HG02884 (cell line): Measurements from ENCODE around the gene C6orf62.
"Not testable (repeated sequence)": the region's sequence is repeated elsewhere in the genome, so short reads cannot be mapped to it uniquely, and the experiment has no call there.

ENCODE experiments used
- ATAC-seq: cut with Tn5 transposase; IDR thresholded peaks from one replicate; pipeline ENCODE4 v1.9.1; 2021; ENCODE audit warnings: mild to moderate bottlenecking, moderate library complexity; ENCODE audit not compliant: unreplicated experiment

Gene C6orf62

DNA sequence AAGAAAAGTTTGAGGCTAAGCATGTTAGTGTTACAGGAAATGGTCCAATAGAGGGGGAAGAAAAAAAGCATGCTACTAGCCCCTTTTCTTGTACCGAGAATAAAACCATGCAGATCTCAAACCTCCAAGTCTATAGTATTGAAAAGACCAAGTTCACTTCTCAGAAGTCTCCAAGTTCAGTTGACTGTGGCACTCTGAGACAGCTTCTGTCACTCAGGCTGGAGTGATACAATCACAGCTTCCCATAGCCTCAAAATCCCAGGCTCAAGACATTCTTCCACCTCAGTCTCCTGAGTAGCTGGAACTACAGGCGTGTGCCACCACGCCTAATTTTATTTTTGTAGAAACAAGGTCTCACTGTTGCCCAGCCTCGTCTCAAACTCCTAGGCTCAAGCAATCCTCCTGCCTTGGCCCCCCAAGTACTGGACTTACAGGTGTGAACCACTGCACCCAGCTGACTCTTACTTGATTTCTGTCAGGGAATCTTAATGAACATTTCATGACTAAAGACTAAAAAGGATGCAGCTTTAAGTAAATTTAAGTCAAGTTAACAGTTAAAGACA, 16.2 kb downstream of the C6orf62 start:
- no peak for ATAC-seq

DNA sequence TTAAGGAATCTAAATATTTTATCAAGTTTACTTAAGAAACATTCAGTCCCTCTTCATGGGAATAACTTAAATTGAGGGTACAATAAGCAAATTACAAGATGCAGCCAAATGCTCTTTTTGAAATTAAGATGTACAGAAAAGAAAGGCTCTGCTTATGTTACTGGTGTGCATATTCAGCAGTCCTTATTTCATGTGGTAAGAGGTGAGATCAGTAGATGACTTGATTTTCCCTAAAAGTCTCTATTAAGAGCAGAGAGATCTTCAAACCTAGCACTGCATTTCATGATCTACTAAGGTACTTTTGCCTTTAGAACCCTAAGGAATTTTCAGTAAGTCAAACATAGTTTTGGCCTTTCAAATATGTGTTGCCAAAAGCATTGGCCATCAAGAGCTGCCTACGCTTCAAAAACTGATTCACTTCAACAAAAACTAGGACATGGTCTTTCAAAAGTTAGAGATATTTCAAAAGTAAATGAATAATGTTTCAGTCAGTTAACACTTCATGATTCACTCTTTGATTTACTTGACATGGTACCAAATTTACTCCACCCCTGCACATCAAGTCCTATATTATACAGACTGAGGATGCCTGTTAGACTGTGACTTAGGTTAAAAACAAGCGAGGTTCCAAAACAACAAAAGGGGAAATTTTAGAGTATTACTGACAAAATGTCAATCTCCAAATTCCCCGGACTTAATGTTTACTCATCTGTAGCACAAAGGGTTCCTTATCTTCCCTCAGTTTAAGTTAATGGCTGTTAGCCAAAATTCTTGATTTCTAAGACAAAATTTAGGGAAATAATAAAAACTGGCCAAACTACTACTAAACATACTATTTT, 19.2 kb downstream of the C6orf62 start:
- ATAC-seq, result no peak

DNA sequence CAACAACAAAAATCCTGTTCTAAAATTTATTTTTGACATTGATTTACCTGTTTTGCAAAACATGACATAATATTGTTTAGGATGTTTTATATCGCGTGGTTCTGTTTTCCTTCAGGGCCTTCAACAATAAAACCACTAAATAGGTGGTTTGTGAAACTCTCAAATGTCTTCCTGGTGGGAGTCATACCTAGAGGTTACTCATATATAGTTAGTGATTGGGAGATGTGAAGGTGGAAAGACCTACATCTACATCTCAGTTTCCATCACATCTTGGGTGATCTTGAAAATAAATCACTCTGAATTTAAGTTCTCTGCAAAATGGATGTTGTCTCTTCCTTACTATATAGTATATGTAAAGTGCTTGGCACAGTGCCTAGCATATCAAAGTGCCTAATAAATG, 22.9 kb downstream of the C6orf62 start:
- ATAC-seq, result no peak

DNA sequence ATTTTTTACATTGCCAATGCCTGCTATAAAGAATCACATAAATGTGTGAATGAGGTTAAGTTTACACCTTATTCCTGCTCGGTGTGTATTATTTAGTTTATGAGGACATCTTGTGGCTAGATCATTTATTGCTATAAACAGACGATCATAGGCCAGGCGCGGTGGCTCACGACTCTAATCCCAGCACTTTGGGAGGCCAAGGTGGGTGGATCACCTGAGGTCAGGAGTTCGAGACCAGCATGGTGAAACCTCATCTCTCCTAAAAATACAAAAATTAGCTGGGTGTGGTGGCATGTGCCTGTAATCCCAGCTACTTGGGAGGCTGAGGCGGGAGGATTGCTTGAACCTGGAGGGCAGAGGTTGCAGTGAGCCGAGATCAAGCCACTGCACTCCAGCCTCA, 23.3 kb downstream of the C6orf62 start:
- ATAC-seq, result not testable (repeated sequence)

DNA sequence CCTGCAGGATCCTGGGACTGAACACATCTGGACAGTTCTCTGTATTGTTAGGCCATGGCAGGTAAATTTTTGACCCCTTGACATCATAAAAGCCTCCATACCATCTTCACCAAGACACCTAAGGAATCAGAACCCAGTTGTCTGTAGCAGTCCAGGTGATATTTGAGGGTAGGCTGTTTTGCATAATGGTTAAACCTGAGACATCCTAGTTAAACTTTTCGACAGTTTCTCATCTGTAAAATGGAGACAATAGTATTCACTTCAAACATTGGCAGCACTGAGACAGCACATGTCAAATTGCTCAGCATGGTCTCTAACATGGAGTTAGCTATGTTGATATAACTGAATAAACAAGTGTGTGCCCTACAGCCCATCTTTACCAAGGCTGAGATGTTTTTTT, 24.8 kb downstream of the C6orf62 start:
- ATAC-seq, result no peak

DNA sequence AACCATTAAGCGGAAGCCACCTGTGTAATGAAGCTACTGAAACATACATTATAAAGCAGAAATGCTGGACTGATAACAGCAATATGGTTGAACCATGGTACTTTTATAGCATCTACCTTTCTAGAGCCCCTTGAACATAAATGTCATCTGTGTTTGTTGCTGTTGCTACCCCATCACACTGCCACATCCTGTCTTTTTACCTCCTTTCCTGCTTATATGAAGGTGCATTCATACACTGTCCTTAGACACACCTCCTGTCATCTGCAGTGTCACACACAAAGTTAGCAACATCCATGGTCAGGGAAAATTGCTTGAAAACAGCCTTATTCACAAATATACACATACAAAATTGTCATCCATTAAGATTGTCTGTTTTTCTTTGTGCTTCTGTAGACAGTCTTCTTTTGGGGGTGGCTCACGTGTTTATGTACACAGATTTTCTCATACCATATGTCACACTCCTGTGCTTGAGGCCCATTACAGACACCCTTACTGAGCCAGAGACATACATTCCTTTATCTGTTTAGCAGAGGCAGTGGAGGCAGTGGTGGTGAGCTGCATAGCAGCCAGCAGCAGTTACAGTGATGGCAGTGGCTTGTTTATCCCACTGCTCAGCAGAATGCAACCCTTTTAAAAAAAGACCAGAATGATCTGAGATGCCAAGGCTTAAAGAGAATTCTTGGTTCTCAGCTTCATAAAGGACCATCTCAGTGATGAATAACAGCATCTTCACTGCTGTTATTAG, 25.9 kb downstream of the C6orf62 start:
- no peak for ATAC-seq

DNA sequence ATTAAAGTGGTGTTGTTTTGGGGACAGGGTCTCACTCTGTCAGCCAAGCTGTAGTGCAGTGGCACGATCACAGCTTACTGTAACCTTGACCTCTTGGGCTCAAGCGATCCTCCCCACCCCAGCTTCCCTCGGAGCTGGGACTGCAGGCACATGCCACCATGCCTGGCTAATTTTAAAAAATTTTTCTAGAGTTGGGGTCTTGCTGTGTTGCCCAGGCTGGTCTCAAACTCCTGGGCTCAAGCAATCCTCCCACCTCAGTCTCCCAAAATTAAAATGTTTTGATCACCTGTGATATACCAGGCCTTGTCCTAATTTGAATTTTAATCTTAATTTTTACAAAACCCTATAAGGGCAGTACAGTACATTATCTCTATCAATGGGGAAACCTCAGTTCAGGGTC, 26.5 kb downstream of the C6orf62 start:
- no peak for ATAC-seq

DNA sequence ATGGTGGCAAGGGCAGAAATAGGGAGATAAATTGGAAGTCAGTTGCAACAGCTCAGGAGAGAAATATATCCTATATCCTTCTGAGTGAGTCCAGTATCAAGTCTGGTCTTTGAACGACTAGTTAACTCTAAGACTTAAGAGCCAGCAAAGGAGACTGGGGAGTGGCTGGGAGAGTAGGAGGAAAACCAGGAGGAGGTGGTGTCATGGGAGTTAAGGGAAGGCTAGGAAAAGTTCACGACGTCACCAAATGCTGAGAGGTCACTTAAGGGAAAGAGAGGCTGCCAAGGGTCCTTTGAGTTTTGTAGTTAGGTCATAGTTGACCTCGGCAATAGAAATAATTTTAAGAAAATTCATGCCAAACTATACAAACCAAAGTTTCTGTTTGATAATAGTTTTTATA, 27.0 kb downstream of the C6orf62 start:
- no peak for ATAC-seq

DNA sequence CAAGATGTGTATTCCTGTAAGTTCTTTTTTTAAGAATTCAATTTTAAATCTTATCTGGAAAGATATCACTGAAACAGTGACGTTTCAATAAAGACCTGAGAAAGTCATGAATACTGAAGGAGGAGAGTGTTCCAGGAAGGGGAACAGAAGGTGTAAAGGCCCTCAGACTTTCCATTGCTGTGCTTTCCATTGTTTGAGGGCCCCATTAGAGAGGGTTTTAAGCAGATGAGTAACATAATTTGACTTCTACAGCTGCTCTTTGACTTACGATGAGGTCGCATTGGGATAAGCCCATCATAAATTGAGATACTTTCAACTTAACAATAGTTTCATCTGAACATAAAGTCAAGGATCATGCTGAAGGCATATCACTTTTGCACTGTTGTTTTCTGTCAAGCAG, 27.4 kb downstream of the C6orf62 start:
- ATAC-seq, result no peak

DNA sequence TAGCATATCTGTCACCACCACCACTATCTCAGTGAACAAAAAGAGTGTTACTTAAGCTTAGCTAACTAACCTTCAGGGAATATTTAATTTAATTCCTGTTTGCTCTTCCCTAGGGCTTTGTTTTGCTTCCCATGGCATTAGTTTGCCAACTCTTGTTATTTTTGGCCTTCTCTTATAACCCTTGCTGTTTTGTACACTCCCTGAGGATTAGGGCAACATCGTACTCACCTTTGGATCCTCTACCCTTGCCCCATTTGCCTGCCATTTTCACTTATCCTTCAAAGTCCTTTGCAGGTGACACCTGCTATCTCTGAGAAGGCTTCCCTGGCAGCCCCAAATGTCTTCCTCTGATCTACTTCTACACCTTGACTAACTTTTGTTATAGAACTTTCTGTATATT, 28.4 kb downstream of the C6orf62 start:
- ATAC-seq, result no peak

DNA sequence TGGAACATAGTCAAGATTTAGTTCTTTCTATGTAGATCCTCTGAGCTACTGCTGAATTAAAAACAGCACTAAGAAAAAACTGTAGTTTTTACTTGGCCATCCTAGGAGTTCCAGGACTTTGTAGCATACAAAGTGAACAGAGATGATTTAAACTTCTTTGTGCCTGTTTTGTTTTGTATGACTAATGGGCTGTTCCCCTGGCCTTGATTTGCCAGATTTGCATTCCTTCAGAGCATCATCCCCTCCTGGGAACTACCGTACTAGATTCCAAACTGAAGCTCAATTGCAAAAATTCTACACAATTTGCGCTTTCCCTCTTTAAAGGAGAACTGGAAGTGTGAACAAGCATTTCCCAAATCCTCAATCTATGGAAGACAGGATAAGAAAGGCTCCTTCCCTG, 29.0 kb downstream of the C6orf62 start:
- no peak for ATAC-seq

DNA sequence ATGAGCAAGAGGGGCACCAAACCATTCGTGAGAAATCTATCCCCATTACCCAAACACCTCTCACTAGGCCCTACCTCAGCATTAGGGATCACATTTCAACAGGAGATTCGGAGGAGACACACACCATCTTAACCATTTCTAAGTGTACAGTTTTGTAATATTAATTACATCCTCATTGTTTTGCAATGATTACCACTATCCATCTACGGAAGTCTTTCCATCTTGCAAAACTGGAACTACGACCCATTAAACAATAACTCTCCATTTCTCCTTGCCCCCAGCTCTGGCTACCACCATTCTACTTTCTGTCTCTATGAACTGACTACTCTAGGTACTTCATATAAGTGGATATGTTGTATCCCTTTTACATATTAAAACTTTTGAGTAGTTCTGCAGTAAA, 32.0 kb downstream of the C6orf62 start:
- no peak for ATAC-seq

DNA sequence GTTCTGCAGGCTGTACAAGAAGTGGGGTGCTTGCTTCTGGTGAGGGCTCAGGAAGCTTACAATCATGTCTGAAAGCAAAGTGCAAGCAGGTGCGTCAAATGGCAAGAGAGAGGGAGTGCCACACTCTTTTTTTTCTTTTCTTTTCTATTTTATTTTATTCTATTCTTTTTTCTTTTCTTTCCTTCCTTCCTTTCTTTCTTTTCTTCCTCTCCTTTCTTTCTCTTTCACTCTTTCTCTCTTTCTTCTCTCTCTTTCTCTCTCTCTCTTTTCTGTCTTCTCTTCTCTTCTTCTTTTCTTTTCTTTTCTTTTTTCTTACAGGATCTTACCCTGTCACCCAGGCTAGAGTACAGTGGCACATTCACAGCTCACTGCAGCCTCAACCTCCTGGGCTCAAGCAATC, 32.5 kb downstream of the C6orf62 start:
- no peak for ATAC-seq

DNA sequence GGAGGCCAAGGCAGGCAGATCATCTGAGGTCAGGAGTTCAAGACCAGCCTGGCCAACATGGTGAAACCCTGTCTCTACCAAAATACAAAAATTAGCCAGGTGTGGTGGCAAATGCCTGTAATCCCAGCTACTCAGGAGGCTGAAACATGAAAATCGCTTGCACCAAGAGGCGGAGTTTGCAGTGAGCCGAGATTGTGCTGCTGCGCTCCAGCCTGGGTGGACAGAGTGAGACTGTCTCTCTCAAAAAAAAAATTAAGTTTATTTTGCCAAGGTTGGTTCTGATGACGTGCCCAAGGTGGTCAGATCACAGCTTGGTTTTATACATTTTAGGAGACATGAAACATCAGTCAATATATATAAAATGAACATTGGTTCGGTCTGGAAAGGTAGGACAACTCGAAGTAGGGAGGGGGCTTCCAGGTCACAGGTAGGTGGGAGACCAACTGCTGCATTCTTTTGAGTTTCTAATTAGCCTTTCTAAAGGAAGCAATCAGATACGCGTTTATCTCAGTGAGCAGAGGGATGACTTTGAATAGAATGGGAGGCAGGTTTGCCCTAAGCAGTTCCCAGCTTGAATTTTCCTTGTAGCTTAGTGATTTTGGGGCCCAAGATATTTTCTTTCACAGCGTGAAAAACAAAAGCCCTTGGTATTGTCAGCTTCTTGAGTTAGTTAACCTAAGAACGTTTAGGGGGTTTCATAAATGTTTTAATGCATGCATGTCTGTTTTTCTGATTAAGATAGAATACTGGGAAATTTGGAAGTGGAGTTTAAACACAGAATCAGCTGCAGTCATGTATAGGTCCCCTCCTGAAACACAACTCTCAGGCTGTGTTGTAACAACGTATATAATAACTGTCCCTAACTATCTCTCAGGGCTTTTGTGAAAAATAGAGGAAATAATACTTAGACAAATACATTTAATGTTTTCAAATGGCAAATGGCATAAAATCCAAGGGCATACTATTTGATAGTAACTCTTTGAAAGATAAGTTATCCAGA, 35.4 kb downstream of the C6orf62 start:
- no peak for ATAC-seq

DNA sequence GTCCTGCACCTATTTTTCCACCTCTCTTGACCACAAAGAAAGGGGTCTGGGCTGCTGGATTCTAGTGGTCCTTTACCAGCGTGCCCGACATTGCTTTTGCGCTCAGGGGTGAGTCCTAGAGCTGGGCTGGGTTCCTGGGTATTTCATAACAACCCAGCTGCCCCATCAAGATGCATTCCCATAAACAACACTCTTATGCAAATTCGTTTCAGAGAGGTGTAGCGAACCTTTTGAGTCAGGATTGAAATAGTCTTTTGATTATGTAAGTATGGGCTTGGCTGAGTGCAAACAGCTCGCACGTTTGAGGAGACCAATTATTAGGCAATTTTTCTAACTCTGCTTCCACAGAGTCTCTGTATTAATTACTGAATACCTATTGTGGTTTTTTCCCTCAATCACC, 38.4 kb downstream of the C6orf62 start:
- ATAC-seq, result no peak

DNA sequence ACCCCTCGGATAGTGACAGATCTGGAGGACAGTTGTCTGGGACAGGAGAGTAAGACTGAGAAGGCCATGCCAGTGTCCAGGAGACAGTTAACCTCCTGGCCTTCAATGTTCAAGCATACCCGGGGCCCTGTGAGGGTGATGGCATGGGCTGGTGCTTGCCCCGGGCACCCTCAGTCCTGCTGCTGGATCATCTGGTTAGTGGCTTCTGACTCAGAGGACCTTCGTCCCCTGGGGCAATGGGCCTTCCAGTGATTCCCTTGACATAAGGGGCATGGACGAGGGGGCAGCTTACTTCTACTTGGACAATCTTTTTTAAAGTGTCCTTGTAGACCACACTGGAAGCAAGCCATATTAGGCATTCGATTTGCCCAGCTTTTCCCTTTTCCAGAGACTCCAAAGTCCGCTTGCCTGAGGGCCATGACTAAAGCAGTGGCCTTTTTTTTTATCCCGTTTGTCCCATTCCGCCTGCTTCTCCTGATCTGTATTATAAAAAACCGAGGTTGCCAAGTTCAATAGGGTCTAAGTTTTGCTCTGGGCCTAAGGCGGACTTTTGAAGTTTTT, 40.1 kb downstream of the C6orf62 start:
- not testable (repeated sequence) for ATAC-seq

DNA sequence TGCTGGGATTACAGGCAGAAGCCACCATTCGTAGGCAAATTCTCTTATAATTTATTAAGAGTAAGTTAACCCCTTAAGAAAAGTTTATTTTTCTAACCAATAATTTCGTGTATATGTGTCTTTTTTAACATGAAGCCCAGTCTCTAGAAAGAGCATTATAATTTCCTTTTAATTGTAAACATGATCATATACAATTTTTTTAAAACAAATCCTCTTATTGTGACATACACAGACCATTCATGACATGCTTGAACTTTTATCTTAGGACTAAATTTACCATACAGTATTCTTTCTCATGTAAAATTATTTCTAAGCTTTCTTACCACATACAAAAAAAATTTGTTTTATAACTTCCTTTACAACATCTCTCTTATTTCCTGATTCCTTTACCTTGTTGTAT, 45.3 kb downstream of the C6orf62 start:
- no peak for ATAC-seq

DNA sequence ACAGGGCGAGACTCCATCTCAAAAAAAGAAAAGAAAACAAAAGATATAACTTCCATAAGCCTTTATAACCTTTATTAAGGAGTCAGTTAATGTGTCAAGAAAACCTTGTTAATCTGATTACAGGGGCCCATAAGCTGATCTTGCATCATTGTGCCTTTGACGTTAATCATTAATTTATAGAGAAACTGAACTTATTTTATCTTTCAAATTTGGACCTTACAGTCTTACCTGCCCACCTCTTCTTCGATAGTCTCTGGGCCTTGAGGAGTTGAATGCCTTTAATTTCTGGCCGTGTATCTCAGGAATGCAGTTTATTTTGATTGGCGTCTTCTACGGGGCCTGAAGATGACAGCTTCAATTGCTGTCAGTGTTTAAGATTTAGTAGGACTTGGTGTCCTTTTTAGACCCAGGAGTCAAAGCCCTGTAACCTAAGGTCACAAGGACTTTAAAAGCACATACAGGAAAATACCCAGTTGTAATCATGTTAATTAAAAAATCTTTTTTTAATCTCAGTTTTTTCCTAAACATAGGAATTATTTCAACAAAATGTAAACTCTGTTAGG, 46.3 kb downstream of the C6orf62 start:
- ATAC-seq, result no peak

DNA sequence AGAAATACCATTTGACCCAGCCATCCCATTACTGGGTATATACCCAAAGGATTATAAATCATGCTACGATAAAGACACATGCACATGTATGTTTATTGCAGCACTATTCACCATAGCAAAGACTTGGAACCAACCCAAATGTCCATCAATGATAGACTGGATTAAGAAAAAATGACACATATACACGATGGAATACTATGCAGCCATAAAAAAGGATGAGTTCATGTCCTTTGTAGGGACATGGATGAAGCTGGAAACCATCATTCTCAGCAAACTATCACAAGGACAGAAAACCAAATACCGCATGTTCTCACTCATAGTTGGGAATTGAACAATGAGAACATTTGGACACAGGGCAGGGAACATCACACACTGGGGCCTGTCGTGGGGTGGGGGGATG, 47.9 kb downstream of the C6orf62 start:
- ATAC-seq, result not testable (repeated sequence)

DNA sequence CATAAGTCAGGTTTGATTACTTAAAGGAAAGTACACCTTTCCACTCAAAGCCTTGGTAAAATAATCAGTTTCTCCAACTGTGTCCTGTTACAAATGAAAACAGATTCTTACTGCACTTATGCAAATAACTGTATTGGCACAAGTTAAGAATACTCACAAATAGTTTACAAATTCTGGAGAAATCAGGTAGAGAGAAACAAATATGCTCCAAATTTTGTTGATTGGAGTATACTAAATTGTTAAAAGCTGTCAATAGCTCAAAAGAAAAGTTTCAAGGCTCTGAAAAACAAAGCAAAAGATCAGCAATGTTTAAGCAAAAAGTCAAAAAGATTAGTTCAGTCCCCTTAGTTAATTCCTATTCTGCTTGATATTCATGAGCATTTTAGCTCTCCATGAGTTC, 48.5 kb downstream of the C6orf62 start:
- not testable (repeated sequence) for ATAC-seq
